ENCODE data around the gene MEF2B.

The MEF2B gene

GRCh38 chr19:19157808-19158207 is 12.3 kb downstream of the MEF2B start:
- no peak overlapping the region for H3K27ac ChIP-seq (ENCODE audit: insufficient read depth in 1 of 2, low read depth in 1 of 2, low read length in 2 of 2, poor library complexity in 1 of 2, severe bottlenecking in 2 of 2)
- ChIA-PET POLR2A (interaction anchor here (0.6 kb wide), 1 partner anchor 17 kb away, joined by 6 read pairs; no protein-coding TSS in a partner anchor), CTCF (interaction anchor here (1.6 to 3.6 kb wide), 4 partner anchors 11 to 17 kb away, joined by 3 to 23 read pairs (median 6); no protein-coding TSS in a partner anchor)
- no peaks in the 10 kb centered on the region for H3K27me3 ChIP-seq (replicated peaks in 2 of 5; ENCODE audit: control insufficient read depth in 4 of 5, insufficient read depth in 5 of 5, low read length in 4 of 5)
- peaks cover 0 to 18% (median 2%) of the 10 kb centered on the region in 4 experiments for H3K4me1 ChIP-seq (ENCODE audit: control extremely low read depth in 1 of 4, control insufficient read depth in 4 of 4, insufficient read depth in 4 of 4, low read length in 3 of 4)
- H3K9me3 ChIP-seq (ENCODE audit: control extremely low read depth in 1 of 5, control insufficient read depth in 4 of 5, insufficient read depth in 2 of 5, low read depth in 1 of 5, low read length in 4 of 5) = peaks cover 0 to 7% (median 0%) of the 10 kb centered on the region in 5 experiments
- H3K36me3 ChIP-seq (ENCODE audit: control insufficient read depth in 4 of 4, insufficient read depth in 4 of 4, low read length in 3 of 4) = peaks cover 0 to 5% (median 2%) of the 10 kb centered on the region in 4 experiments
- no peak for DNase-seq
- no peak overlapping the region for H3K4me3 ChIP-seq (ENCODE audit: control insufficient read depth in 1 of 7, extremely low read depth in 1 of 7, insufficient read depth in 4 of 7, low read depth in 2 of 7, low read length in 6 of 7)
- WGBS (ENCODE audit: insufficient coverage) = 0% methylated on average over 1 of the region's 6 CpGs

DNA sequence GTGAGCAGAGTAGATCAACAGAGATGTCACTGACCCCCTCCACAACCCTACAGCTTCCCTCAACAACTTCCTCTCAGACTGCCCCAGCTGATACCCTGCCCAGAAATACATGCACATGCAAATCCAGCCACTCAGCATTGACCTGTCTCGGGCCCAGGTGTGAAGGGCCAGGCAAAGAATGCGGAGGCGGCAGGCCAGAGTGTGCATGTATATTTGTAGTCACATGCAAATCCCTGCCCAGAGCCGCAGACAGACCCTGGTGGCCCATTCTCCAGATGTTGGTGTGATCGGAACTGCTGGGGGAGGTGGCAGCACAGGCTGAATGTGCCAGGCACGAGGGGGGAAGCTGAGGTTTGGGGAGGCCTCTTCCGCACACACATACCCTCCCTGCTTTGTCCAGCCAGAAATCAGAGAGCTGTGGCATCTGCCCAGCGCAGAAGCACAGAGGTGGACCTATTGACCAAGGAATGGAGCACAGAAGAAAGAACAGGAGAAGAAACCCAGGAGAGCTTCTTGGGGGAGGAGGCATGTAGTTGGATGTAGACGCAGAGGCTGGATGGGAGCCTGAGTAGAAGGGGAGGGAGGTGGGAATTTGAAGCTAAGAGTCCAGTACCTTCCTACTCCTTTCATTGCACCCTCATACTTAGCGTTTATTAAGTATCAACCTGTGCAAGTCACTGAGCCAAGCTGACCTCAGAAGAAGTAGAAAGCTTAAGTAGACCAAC is 14.4 kb downstream of the MEF2B start:
- Histone ChIP-seq H3K27me3 (replicated peaks in 2 of 5; ENCODE audit: control insufficient read depth in 4 of 5, insufficient read depth in 5 of 5, low read length in 4 of 5) (no peaks in the 10 kb centered on the region), H3K36me3 (ENCODE audit: control insufficient read depth in 4 of 4, insufficient read depth in 4 of 4, low read length in 3 of 4) (peaks cover 0 to 5% (median 2%) of the 10 kb centered on the region in 4 experiments), H3K4me1 (ENCODE audit: control extremely low read depth in 1 of 4, control insufficient read depth in 4 of 4, insufficient read depth in 4 of 4, low read length in 3 of 4) (peaks cover 0 to 15% (median 2%) of the 10 kb centered on the region in 4 experiments), H3K4me3 (ENCODE audit: control insufficient read depth in 1 of 7, extremely low read depth in 1 of 7, insufficient read depth in 4 of 7, low read depth in 2 of 7, low read length in 6 of 7) (no peak overlapping the region), H3K9me3 (ENCODE audit: control extremely low read depth in 1 of 5, control insufficient read depth in 4 of 5, insufficient read depth in 2 of 5, low read depth in 1 of 5, low read length in 4 of 5) (no peaks in the 10 kb centered on the region), H3K27ac (ENCODE audit: insufficient read depth in 1 of 2, low read depth in 1 of 2, low read length in 2 of 2, poor library complexity in 1 of 2, severe bottlenecking in 2 of 2) (no peak overlapping the region)
- 96% methylated on average over 5 of the region's 10 CpGs for WGBS (ENCODE audit: insufficient coverage)
- DNase-seq = peak in 1 of 3 donors; percentile 13
- ChIA-PET POLR2A (no interaction called here), CTCF (interaction anchor here (1.8 to 3.6 kb wide), 4 partner anchors 9 to 20 kb away, joined by 6 to 23 read pairs (median 8); no protein-coding TSS in a partner anchor)

GRCh38 chr19:19154768-19155494 is 15.1 kb downstream of the MEF2B start:
- ChIA-PET CTCF (interaction anchor here (1.8 to 3.6 kb wide), 2 partner anchors 8 to 20 kb away, joined by 11 to 23 read pairs; no protein-coding TSS in a partner anchor), POLR2A (no interaction called here)
- no peak for DNase-seq
- Histone ChIP-seq H3K27ac (ENCODE audit: insufficient read depth in 1 of 2, low read depth in 1 of 2, low read length in 2 of 2, poor library complexity in 1 of 2, severe bottlenecking in 2 of 2) (no peak overlapping the region), H3K27me3 (replicated peaks in 2 of 5; ENCODE audit: control insufficient read depth in 4 of 5, insufficient read depth in 5 of 5, low read length in 4 of 5) (no peaks in the 10 kb centered on the region), H3K4me3 (ENCODE audit: control insufficient read depth in 1 of 7, extremely low read depth in 1 of 7, insufficient read depth in 4 of 7, low read depth in 2 of 7, low read length in 6 of 7) (no peak overlapping the region), H3K9me3 (ENCODE audit: control extremely low read depth in 1 of 5, control insufficient read depth in 4 of 5, insufficient read depth in 2 of 5, low read depth in 1 of 5, low read length in 4 of 5) (no peaks in the 10 kb centered on the region), H3K36me3 (ENCODE audit: control insufficient read depth in 4 of 4, insufficient read depth in 4 of 4, low read length in 3 of 4) (peaks cover 0 to 5% (median 2%) of the 10 kb centered on the region in 4 experiments), H3K4me1 (ENCODE audit: control extremely low read depth in 1 of 4, control insufficient read depth in 4 of 4, insufficient read depth in 4 of 4, low read length in 3 of 4) (peaks cover 0 to 10% (median 0%) of the 10 kb centered on the region in 4 experiments)
- 98% methylated on average over 6 of the region's 6 CpGs for WGBS (ENCODE audit: insufficient coverage)

- CTCF ChIA-PET = interaction anchor here (1.3 kb wide), 1 partner anchor 14 kb away, joined by 4 read pairs; no protein-coding TSS in a partner anchor
- DNase-seq = no peak
- POLR2A ChIA-PET = interaction anchor here (0.6 kb wide), 1 partner anchor 715 kb away, joined by 3 read pairs; no protein-coding TSS in a partner anchor
- Histone ChIP-seq H3K4me1 (ENCODE audit: control extremely low read depth in 1 of 4, control insufficient read depth in 4 of 4, insufficient read depth in 4 of 4, low read length in 3 of 4) (peaks cover 0 to 4% (median 0%) of the 10 kb centered on the region in 4 experiments), H3K9me3 (ENCODE audit: control extremely low read depth in 1 of 5, control insufficient read depth in 4 of 5, insufficient read depth in 2 of 5, low read depth in 1 of 5, low read length in 4 of 5) (no peaks in the 10 kb centered on the region), H3K36me3 (ENCODE audit: control insufficient read depth in 4 of 4, insufficient read depth in 4 of 4, low read length in 3 of 4) (peaks cover 1 to 15% (median 7%) of the 10 kb centered on the region in 4 experiments), H3K27ac (ENCODE audit: insufficient read depth in 1 of 2, low read depth in 1 of 2, low read length in 2 of 2, poor library complexity in 1 of 2, severe bottlenecking in 2 of 2) (no peak overlapping the region), H3K4me3 (ENCODE audit: control insufficient read depth in 1 of 7, extremely low read depth in 1 of 7, insufficient read depth in 4 of 7, low read depth in 2 of 7, low read length in 6 of 7) (no peak overlapping the region), H3K27me3 (replicated peaks in 2 of 5; ENCODE audit: control insufficient read depth in 4 of 5, insufficient read depth in 5 of 5, low read length in 4 of 5) (no peaks in the 10 kb centered on the region)
- WGBS (ENCODE audit: insufficient coverage) = 97% methylated on average over 12 of the region's 13 CpGs
Measured at GRCh38 chr19:19152668-19153384, 17.2 kb downstream of the MEF2B start.

DNA sequence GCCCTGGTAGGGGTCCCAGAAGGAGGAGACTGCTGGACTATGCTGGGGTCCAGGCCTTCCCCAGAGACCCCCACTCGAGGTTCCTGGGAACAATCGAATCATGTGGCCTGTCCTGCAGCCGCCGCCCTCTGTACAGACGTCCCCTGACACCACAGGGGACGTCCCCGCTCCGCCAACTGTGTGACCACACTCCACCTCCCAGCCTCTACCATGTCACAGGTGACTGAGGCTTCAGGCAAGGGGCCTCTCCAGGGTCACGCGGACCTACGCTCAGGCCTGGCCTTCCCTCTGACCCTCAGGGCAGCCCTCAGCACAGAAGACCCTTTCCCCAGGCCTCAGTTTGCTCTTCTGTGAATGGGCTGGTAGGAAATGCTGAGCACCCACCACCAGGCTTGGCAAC is 18.6 kb downstream of the MEF2B start:
- WGBS (ENCODE audit: insufficient coverage) = 87% methylated on average over 11 of the region's 11 CpGs
- POLR2A ChIA-PET = no interaction called here
- Histone ChIP-seq H3K27me3 (replicated peaks in 2 of 5; ENCODE audit: control insufficient read depth in 4 of 5, insufficient read depth in 5 of 5, low read length in 4 of 5) (no peaks in the 10 kb centered on the region), H3K4me3 (ENCODE audit: control insufficient read depth in 1 of 7, extremely low read depth in 1 of 7, insufficient read depth in 4 of 7, low read depth in 2 of 7, low read length in 6 of 7) (no peak overlapping the region), H3K4me1 (ENCODE audit: control extremely low read depth in 1 of 4, control insufficient read depth in 4 of 4, insufficient read depth in 4 of 4, low read length in 3 of 4) (peaks cover 0 to 4% (median 0%) of the 10 kb centered on the region in 4 experiments), H3K9me3 (ENCODE audit: control extremely low read depth in 1 of 5, control insufficient read depth in 4 of 5, insufficient read depth in 2 of 5, low read depth in 1 of 5, low read length in 4 of 5) (no peaks in the 10 kb centered on the region), H3K36me3 (ENCODE audit: control insufficient read depth in 4 of 4, insufficient read depth in 4 of 4, low read length in 3 of 4) (peaks cover 3 to 25% (median 12%) of the 10 kb centered on the region in 4 experiments), H3K27ac (ENCODE audit: insufficient read depth in 1 of 2, low read depth in 1 of 2, low read length in 2 of 2, poor library complexity in 1 of 2, severe bottlenecking in 2 of 2) (no peak overlapping the region)
- no peak for DNase-seq
- CTCF ChIA-PET = no interaction called here

- POLR2A ChIA-PET = no interaction called here
- Histone ChIP-seq H3K36me3 (ENCODE audit: control insufficient read depth in 4 of 4, insufficient read depth in 4 of 4, low read length in 3 of 4) (peaks cover 3 to 22% (median 10%) of the 10 kb centered on the region in 4 experiments), H3K9me3 (ENCODE audit: control extremely low read depth in 1 of 5, control insufficient read depth in 4 of 5, insufficient read depth in 2 of 5, low read depth in 1 of 5, low read length in 4 of 5) (no peaks in the 10 kb centered on the region), H3K4me1 (ENCODE audit: control extremely low read depth in 1 of 4, control insufficient read depth in 4 of 4, insufficient read depth in 4 of 4, low read length in 3 of 4) (peaks cover 0 to 3% (median 0%) of the 10 kb centered on the region in 4 experiments), H3K4me3 (ENCODE audit: control insufficient read depth in 1 of 7, extremely low read depth in 1 of 7, insufficient read depth in 4 of 7, low read depth in 2 of 7, low read length in 6 of 7) (no peak overlapping the region), H3K27me3 (replicated peaks in 2 of 5; ENCODE audit: control insufficient read depth in 4 of 5, insufficient read depth in 5 of 5, low read length in 4 of 5) (no peaks in the 10 kb centered on the region), H3K27ac (ENCODE audit: insufficient read depth in 1 of 2, low read depth in 1 of 2, low read length in 2 of 2, poor library complexity in 1 of 2, severe bottlenecking in 2 of 2) (no peak overlapping the region)
- 100% methylated on average over 2 of the region's 2 CpGs for WGBS (ENCODE audit: insufficient coverage)
- CTCF ChIA-PET = interaction anchor here (2.8 to 5.8 kb wide), 2 partner anchors 25 to 76 kb away, joined by 13 to 46 read pairs; no protein-coding TSS in a partner anchor
- DNase-seq = no peak
Measured at GRCh38 chr19:19149435-19149834, 20.6 kb downstream of the MEF2B start.

All from common myeloid progenitor, CD34-positive (primary cell).